ENCODE measurements around the gene RNF157. TPM values are rescaled to one million over a fixed set of nuclear protein-coding genes. Genes with fewer than 3 reads are reported as not detected.
A peak's percentile ranks its signal among the peaks of the same experiment; 100 is the strongest.
"Not testable (repeated sequence)": the region's sequence is repeated elsewhere in the genome, so short reads cannot be mapped to it uniquely, and the experiment has no call there.

The RNF157 gene
- total RNA-seq, 1 experiment from 2014 or later, result 4.6 TPM

DNA sequence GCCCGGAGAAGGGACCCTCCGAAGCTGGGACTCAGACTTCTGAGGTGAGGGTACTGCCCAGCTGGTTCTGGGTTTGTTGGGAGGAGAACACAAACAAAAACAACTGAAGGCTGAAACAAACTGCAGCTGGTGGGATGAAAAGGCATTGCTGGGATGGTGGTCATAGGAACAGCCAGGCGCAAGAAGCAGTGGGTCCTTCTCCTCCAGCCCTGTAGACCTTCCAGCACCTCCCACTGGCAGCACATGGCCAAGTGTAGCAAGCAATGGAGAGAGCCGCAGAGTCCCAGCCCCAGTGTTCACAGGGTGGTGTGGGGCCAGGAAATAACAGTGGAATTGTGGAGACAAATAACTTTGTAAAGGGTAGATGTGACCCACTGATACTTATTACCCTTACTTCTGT lies 50.6 kb downstream of the RNF157 start:
- Histone ChIP-seq H3K9me3 (replicated peaks) (no peaks in the 10 kb centered on the region), H3K27me3 (replicated peaks) (no peaks in the 10 kb centered on the region), H3K36me3 (no peaks in the 10 kb centered on the region), H3K4me1 (replicated peaks) (no peaks in the 10 kb centered on the region), H3K27ac (no peak overlapping the region), H3K4me3 (no peak overlapping the region)
- no peak for DNase-seq (ENCODE audit: low read depth in 1 of 2, low spot score in 2 of 2)

DNA sequence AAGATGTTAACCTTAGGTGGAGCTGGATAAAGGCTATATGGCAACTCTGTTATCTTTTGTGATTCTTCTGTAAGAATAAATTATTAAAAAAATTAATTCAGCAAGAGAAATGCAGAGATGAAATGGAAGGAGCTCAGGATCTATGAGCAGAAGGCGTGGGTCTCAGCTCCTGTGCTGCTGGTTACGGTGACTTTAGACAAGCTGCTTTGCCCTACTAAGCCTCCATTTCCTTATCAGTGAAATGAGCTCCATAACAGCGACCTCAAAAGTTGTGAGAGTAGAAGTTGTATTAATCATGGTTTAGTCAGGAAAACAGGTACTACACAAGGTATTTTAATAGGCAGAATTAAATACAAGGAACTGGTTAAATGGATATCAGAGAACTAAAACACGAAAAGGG lies 51.0 kb downstream of the RNF157 start:
- no peak for DNase-seq (ENCODE audit: low read depth in 1 of 2, low spot score in 2 of 2)
- Histone ChIP-seq H3K36me3 (no peaks in the 10 kb centered on the region), H3K4me1 (replicated peaks) (no peaks in the 10 kb centered on the region), H3K27ac (no peak overlapping the region), H3K4me3 (no peak overlapping the region), H3K9me3 (replicated peaks) (no peaks in the 10 kb centered on the region), H3K27me3 (replicated peaks) (no peaks in the 10 kb centered on the region)

DNA sequence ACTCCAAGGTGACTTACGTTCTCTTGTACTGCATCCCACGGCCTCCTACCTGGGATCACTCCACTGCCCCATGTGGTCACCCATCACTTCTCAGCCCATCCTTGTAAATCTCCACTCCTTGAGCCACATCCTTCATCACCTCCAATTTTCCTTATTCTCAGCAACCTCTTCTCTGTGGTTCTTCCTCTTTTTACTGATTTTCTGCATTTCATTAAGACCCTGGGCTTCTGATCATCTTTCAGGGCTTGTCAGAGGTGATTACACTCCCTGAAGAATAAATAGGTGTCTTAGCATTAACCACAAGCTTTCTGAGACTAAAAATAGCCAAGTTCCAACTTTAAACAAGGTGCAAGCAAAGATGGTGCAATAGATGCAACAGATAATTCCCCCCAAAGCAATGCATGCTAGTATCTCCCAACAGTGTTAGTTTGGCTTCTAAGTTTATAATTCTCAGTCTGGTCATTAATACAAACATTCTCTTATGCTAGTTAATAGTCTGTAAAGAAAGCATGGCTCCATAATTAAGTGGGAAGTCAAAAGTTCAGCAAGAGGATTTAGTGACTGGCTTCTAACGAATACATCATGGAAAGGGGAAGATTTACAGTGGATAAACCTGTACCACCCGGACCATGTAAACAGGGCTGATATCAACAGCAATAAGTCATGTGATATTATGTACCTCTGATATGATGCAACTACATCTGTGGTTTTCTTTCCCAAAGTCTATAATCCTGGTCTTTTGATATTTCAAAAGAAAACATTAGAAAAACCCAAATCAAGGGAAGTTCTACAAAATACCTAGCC lies 51.9 kb downstream of the RNF157 start:
- Histone ChIP-seq H3K4me1 (replicated peaks) (no peaks in the 10 kb centered on the region), H3K4me3 (no peak overlapping the region), H3K27ac (no peak overlapping the region), H3K27me3 (replicated peaks) (no peaks in the 10 kb centered on the region), H3K36me3 (no peaks in the 10 kb centered on the region), H3K9me3 (replicated peaks) (no peaks in the 10 kb centered on the region)
- DNase-seq (ENCODE audit: low read depth in 1 of 2, low spot score in 2 of 2), result no peak

DNA sequence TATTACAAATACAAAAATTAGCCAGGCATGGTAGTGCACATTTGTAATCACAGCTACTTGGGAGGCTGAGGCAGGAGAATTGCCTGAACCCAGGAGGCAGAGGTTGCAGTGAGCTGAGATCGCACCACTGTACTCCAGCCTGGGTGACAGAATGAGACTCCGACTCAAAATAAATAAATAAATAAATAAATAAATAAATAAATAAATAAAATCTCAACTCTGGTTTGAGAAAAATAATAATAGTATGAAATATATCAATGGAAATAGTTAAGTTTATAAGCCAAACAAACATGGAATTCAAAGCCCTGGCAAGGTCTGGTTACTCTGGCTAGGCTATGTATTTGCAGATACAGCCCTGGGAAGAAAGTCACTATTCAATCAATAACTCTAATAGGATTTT lies 53.5 kb downstream of the RNF157 start:
- H3K27me3 ChIP-seq (replicated peaks); H3K9me3 ChIP-seq (replicated peaks); H3K4me3 ChIP-seq; H3K4me1 ChIP-seq (replicated peaks); DNase-seq (ENCODE audit: low read depth in 1 of 2, low spot score in 2 of 2); H3K36me3 ChIP-seq; H3K27ac ChIP-seq: not testable (repeated sequence)

DNA sequence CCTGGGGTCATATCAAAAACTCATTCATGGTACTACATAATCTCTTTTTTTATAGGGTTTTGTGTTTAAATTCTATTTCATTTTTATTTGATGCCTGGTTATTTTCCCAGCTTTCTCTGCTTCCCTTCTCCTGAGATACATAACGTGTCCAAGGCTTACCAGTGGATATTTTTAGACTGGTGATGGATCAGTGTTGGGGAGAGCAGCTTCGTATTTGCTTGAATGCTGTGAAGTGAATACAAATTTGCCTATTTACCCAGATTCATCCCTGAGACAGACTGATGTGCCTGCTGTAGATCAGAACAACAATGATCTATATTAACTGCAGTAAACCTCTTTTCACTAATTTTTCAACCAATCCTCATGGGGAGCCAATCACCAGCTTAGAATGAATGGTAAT lies 56.0 kb downstream of the RNF157 start:
- no peak for DNase-seq (ENCODE audit: low read depth in 1 of 2, low spot score in 2 of 2)
- no peak overlapping the region for H3K27ac ChIP-seq
- H3K27me3 ChIP-seq (replicated peaks), result no peaks in the 10 kb centered on the region
- no peak overlapping the region for H3K4me3 ChIP-seq
- peaks cover 10% of the 10 kb centered on the region for H3K4me1 ChIP-seq (replicated peaks)
- H3K9me3 ChIP-seq (replicated peaks), result no peaks in the 10 kb centered on the region
- no peaks in the 10 kb centered on the region for H3K36me3 ChIP-seq

DNA sequence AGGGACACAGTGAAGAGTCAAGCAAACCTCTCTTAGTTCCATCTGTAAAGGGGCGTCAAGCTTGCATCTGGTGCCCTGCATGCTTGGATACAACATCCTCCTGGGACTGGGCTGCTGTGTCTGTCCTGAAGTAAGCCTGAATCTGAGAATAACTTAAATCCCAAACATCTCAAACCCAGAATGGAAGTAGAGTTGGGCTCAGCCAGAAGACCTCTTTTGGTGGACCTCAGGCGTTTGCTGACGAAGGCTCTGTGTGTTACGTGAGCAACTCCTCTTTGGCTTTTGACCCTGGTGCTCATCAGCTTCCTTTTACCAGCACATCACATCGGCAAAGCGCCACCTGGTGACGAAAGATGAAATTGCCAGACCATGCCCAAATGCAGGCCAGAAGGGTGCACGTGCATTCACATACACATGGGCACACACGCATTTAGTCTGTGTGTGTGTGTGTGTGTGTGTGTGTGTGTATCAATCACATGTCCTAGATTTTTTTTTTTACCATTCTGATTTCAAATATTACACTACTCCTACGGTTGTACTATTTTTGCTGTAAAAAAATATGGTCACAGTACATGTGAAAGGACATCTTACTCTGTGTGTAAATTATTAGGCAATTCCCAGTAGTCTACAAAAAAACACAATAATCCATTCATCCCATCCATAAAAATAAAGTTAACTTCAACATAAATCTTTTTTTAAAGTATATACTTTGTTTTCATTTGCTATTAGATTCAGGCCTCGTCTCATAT lies 58.1 kb downstream of the RNF157 start:
- peak; percentile 92 to 94 for DNase-seq (ENCODE audit: low read depth in 1 of 2, low spot score in 2 of 2)
- H3K27me3 ChIP-seq (replicated peaks), result no peaks in the 10 kb centered on the region
- no peaks in the 10 kb centered on the region for H3K9me3 ChIP-seq (replicated peaks)
- H3K27ac ChIP-seq, result no peak overlapping the region
- peaks cover 10% of the 10 kb centered on the region for H3K4me1 ChIP-seq (replicated peaks)
- no peaks in the 10 kb centered on the region for H3K36me3 ChIP-seq
- H3K4me3 ChIP-seq, result no peak overlapping the region

DNA sequence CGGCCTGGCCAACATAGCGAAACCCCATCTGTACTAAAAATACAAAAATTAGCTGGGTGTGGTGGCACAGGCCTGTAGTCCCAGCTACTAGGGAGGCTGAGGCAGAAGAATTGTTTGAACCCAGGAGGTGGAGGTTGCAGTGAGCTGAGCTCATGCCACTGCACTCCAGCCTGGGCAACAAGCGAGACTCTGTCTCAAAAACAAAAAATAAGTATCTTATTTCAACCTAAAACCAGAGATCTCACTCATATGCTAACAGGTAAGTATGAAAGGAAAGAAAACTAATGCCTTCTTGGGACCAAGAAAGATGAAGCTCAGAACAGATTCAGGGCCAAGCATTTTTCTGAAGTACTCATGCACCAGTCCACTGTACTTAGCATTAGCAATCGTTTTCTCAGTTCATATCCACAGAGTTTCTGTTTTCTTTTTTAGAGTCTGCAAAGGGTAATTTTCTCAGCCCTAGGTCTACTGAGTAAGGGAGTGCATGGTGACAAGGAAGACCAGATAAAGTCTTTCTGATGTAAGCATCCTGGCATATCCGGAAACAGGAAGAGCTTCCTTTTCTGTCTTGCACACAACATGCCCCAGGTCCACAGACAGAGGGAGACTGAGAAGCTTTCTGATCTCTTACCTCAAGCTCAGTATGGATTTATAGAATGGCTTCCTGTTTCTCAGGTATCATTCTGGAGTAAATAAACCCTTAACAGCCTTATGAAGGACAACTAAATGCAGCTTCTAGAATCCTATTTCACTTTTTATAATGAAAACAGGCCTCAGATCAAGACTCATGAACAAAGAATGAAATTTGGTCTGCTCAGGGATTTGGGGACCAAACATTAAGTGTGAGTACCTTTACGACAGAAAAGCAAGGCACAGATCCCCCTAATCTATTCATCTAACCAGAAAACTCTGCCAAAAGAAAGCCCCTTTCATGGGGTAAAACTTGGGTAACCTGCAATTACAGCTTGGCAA lies 60.5 kb downstream of the RNF157 start:
- Histone ChIP-seq H3K27me3 (replicated peaks) (no peaks in the 10 kb centered on the region), H3K4me1 (replicated peaks) (peaks cover 10% of the 10 kb centered on the region), H3K36me3 (no peaks in the 10 kb centered on the region), H3K27ac (peak overlapping the region; percentile 5; the same call in 1 of the 2 replicates), H3K4me3 (no peak overlapping the region), H3K9me3 (replicated peaks) (no peaks in the 10 kb centered on the region)
- DNase-seq (ENCODE audit: low read depth in 1 of 2, low spot score in 2 of 2), result no peak

DNA sequence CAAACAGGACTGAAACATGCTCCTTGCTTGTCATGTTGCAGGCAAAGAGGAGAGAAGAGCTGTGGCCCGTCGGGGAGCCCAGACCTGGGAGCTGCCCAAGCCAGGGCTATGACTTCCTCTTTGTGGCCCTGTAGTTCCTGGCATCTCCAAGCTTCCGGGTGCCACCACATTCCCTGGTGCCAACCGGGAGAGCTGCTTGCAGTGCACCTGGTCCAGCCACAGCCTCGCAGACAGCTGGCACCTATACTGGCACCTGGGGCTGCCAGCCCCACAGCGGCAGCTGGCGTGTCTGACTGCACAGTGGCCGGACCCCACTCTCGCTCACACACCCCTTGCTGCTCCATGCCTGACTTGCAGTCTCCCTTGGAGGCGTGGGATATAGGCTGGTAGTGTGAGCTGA lies 62.2 kb downstream of the RNF157 start:
- Histone ChIP-seq H3K27me3 (replicated peaks) (no peaks in the 10 kb centered on the region), H3K4me1 (replicated peaks) (peaks cover 10% of the 10 kb centered on the region), H3K36me3 (no peaks in the 10 kb centered on the region), H3K9me3 (replicated peaks) (no peaks in the 10 kb centered on the region), H3K4me3 (no peak overlapping the region), H3K27ac (no peak overlapping the region)
- DNase-seq (ENCODE audit: low read depth in 1 of 2, low spot score in 2 of 2), result no peak

DNA sequence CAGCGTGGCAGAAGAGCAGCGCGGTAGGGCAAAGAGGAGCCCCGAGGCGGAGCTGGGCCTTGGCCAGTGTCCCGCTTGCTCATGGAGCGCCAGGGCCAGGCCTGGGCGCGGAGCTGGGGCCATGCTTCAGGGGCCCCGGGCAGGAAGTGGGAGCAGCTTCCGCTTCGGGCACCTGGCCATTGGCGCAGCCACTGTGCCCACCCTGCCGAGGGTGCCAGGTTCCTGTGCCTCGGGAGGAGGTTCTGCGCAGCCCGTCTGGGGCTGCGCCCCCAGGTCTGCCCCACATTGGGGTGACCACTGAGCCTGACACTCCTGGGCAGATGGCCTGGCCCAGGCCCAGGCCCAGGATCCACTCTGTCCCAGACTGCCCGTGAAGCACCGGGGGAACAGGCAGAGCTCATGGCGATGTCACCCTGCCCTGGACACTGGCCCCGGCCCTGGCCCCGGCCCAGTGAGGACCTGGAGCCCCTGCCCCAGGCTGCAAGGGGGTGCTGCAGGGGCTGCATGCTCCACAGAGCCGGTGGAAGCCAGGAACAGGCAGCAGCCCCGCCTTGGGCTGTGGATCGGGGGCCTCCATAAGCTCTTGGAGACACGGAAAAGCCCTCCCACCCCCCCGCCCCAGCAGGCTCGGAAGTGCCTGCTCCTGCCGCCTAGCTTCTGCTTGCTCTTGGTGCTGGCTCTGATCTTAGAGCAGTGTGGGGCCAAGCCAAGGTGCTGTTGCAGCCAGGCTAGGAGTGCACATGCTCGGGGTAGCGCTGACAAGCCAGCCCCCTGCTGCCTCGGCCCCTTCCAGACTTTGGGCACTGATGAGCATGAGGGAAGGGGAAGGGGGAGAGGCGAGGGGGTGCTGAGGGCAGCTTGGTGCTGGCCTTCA lies 63.4 kb downstream of the RNF157 start:
- H3K4me3 ChIP-seq, result no peak overlapping the region
- H3K4me1 ChIP-seq (replicated peaks), result peaks cover 7% of the 10 kb centered on the region
- H3K27ac ChIP-seq, result no peak overlapping the region
- no peak for DNase-seq (ENCODE audit: low read depth in 1 of 2, low spot score in 2 of 2)
- H3K27me3 ChIP-seq (replicated peaks), result no peaks in the 10 kb centered on the region
- no peaks in the 10 kb centered on the region; the same call in 1 of the 2 replicates for H3K36me3 ChIP-seq
- H3K9me3 ChIP-seq (replicated peaks), result no peaks in the 10 kb centered on the region

DNA sequence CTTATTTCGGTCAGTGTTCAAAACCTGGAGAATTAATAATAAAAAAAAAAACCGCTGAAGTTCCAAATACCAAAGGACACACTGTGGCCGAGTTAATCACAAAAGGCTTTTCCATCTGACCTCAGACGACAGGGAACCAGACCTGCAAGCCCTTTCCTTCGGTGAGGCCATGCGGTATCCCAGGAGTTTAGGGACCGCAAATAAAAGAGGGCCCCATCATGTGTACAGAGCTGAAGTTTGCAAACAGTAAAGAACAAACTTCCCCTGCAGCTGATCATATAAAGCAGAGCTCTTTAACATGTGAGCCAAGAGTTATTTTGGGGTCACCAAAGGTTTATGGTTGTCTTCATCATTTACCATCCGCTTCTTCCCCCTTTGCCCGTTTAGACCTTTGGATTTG lies 66.3 kb downstream of the RNF157 start:
- Histone ChIP-seq H3K4me3 (no peak overlapping the region), H3K9me3 (replicated peaks) (no peaks in the 10 kb centered on the region), H3K27me3 (replicated peaks) (no peaks in the 10 kb centered on the region), H3K27ac (no peak overlapping the region), H3K4me1 (replicated peaks) (no peaks in the 10 kb centered on the region), H3K36me3 (no peaks in the 10 kb centered on the region; the same call in 1 of the 2 replicates)
- no peak for DNase-seq (ENCODE audit: low read depth in 1 of 2, low spot score in 2 of 2)

DNA sequence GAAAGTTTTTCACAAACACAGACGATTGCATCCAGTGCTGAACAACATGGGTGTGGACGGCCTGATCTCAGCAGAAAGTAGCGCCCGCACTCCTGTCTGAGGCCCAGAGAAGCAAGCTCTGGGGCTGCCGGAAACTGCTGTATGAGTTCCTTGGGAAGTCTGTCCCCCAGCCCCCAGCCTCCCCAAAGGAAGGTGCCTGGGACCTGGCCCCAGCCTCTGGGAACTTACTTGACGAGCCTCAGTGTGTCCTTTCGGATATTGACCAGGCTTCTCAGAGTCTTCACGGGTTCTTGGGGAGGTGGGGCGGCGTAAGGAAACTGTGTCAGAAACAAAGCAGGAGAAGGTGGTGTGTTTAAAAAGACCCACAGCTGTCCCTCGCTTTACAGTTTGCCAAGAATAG lies 66.8 kb downstream of the RNF157 start:
- Histone ChIP-seq H3K36me3 (no peaks in the 10 kb centered on the region; the same call in 1 of the 2 replicates), H3K27me3 (replicated peaks) (no peaks in the 10 kb centered on the region)

DNA sequence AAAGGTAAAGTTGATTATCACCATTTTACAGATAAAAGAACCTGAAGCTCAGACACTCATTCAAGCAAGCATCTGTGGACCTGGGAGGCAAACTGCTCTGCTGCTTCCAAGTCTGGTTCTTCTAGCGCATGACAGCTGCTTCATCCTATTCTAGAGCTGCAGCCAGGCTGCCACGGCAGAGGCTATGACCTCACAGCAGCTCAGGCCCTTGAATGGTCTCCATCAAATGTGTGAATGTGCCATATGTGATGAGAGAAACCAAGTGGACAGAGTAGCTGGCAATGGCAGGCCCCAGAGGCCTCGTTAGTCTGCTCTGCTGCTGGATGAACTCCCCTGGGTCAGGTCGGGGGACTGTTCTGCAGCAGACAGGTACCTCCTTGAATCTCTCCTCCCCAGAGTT lies 68.6 kb downstream of the RNF157 start:
- Histone ChIP-seq H3K4me3 (no peak overlapping the region), H3K27me3 (replicated peaks) (no peaks in the 10 kb centered on the region), H3K27ac (no peak overlapping the region), H3K9me3 (replicated peaks) (no peaks in the 10 kb centered on the region), H3K36me3 (no peaks in the 10 kb centered on the region; the same call in 1 of the 2 replicates), H3K4me1 (replicated peaks) (no peaks in the 10 kb centered on the region)
- DNase-seq (ENCODE audit: low read depth in 1 of 2, low spot score in 2 of 2), result no peak

More for the DNA sequence above, 66.8 kb downstream of the RNF157 start:
- peak in 1 of 2 experiments; percentile 39 for DNase-seq (ENCODE audit: low read depth in 1 of 2, low spot score in 2 of 2)
- H3K27ac ChIP-seq, result no peak overlapping the region
- no peak overlapping the region for H3K4me3 ChIP-seq
- no peaks in the 10 kb centered on the region for H3K4me1 ChIP-seq (replicated peaks)
- no peaks in the 10 kb centered on the region for H3K9me3 ChIP-seq (replicated peaks)

DNA sequence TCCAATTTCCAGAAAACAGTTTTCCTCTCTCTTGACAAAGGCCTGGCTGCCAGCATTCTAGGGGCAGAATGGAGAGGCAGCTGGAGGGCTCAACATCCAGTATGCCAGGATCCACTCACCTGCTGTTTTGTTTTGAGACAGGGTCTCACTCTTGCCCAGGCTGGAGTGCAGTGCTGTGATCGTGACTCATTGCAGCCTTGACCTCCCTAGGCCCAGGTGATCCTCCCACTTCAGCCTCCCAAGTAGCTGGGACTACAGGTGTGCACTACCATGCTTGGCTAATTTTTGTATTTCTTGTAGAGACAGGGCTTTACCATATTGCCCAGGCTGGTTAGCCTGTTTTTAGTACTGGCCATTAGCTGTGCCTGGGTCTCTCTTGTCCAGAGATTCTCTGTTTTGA lies 70.2 kb downstream of the RNF157 start:
- Histone ChIP-seq H3K4me3 (no peak overlapping the region), H3K9me3 (replicated peaks) (no peaks in the 10 kb centered on the region), H3K36me3 (no peaks in the 10 kb centered on the region; the same call in 1 of the 2 replicates), H3K4me1 (replicated peaks) (peaks cover 12% of the 10 kb centered on the region), H3K27me3 (replicated peaks) (no peaks in the 10 kb centered on the region), H3K27ac (no peak overlapping the region)
- peak in 1 of 2 experiments; percentile 30 for DNase-seq (ENCODE audit: low read depth in 1 of 2, low spot score in 2 of 2)
